GM23248 (cell line): ENCODE measurements around the gene USP10.

Source experiments
- EZH2 ChIP-seq: fragments of 200-600 bp; sonication (generic); IDR thresholded peaks from 2 replicates; pipeline ENCODE4 v1.6.1; 2018; ENCODE audit warnings: antibody characterized with exemption, mild to moderate bottlenecking; ENCODE audit not compliant: insufficient read depth, poor library complexity, severe bottlenecking
- EZH2phosphoT487 ChIP-seq: fragments of 200-600 bp; sonication (generic); IDR thresholded peaks from 2 replicates; pipeline ENCODE4 v1.6.1; 2018; ENCODE audit warnings: antibody characterized with exemption, moderate library complexity, mild to moderate bottlenecking, low read depth; ENCODE audit not compliant: insufficient read depth

- TF ChIP-seq EZH2phosphoT487 (no peak), EZH2 (no peak)
Measured at GRCh38 chr16:84791501-84791900, 91.7 kb downstream of the USP10 start.
